Measurements from ENCODE around the gene PERCC1.
"Not testable (repeated sequence)": the region's sequence is repeated elsewhere in the genome, so short reads cannot be mapped to it uniquely, and the experiment has no call there.

Gene PERCC1

DNA sequence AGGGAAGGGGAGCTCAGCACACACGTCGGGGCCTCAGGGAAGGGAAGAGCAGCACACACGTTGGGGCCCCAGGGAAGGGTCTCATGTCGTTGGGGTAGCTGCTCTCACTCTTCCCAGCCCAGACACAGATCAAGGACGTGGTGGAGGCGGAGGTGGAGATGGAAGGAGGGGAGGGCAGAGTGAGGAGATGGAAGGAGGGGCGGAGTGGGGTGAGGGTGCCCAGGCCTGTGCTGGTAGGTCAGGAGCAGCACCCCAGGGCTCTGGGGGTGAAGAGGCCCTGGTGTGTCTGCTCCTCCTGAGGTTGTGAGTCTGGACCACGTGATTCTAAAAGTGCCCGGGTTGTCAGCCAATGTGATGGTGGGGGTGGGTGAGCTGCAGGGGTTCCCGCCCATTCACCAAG lies 29.1 kb downstream of the PERCC1 start:
- DNase-seq, result no peak
- in situ Hi-C loops (cut with MboI; ENCODE audit: low pct_unique_long_range_greater_than_20kb, low sequenced_read_pairs), result no loop called here

DNA sequence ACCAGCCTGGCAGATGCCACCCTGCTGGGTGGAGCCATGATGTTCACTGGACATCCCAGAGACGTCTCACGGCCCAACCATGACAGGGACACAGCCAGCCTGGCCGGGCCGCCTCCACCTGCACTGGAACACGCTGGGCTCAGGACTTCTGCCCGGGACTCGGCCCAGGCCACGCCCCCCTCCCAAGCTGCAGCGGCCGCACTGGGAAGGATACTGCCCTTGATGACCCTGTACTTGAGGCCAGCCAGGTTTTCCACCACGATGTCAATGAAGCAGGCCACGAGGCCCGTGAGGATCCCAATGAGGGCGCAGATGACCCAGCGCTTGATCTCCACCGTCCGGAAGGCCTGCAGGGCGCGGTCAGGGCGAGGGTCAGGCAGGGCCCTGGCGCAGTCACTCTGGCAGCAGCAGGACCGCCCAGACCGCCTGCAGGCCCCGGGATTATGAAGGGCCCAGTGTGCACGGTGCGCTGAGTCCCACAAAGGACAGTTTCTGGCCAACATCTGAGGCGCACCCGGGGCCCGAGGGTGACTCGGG lies 29.8 kb downstream of the PERCC1 start:
- in situ Hi-C loops (cut with MboI; ENCODE audit: low pct_unique_long_range_greater_than_20kb, low sequenced_read_pairs), result no loop called here
- DNase-seq, result no peak

DNA sequence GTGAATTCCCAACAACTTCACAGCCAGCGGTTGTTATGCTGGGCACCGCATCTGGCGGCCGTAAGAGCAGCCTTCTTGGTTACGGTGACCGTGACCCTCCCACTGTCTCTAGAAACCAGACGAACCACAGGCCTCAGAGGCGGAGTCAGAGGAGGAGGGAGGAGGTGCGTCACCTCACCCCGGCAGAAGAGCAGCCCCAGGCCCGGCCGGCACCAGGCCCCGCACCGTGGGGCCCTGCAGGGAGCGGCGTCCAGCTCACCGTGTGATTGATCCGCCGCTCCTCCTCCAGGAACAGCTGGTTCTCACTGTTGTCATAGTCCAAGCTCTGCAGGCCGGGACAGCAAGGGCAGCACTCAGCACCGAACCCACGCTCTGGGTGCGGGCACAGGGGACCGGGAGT lies 30.3 kb downstream of the PERCC1 start:
- in situ Hi-C loops (cut with MboI; ENCODE audit: low pct_unique_long_range_greater_than_20kb, low sequenced_read_pairs), result no loop called here

DNA sequence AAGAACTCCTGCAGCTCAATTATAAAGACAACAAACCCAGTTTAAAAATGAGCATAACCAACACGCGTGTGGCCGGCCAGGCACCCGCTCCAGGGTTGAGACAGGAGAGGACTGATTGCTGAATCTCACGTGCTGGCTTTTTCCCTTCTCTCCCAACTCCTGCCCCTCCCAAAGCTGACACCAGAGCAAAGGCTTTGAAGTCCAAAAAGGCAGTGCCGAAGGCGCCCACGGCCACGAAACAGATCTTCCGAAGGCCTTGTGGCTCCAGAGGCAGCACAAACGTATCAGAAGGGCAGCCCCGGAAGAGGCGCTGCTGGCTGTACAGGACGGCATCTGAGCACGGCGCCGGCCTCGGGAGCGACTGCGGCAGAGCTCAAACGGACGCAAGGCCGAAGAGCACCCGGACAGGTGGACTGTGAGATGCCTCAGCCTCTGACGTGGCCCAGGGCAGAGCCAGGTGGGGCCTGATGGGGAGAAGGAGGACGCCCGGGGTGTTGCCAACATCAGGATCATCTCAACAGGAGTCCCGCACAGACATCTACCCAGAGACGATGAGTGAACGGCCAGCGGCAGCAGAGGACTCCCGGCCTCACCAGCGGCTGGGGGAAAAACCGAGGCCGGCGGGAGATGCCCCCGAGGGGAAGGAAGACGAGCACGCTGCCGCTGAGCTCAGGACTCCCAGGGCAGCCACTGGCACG lies 33.5 kb downstream of the PERCC1 start:
- DNase-seq, result no peak
- in situ Hi-C loops (cut with MboI; ENCODE audit: low pct_unique_long_range_greater_than_20kb, low sequenced_read_pairs), result no loop called here

More for the DNA sequence above, 30.3 kb downstream of the PERCC1 start:
- DNase-seq, result no peak

DNA sequence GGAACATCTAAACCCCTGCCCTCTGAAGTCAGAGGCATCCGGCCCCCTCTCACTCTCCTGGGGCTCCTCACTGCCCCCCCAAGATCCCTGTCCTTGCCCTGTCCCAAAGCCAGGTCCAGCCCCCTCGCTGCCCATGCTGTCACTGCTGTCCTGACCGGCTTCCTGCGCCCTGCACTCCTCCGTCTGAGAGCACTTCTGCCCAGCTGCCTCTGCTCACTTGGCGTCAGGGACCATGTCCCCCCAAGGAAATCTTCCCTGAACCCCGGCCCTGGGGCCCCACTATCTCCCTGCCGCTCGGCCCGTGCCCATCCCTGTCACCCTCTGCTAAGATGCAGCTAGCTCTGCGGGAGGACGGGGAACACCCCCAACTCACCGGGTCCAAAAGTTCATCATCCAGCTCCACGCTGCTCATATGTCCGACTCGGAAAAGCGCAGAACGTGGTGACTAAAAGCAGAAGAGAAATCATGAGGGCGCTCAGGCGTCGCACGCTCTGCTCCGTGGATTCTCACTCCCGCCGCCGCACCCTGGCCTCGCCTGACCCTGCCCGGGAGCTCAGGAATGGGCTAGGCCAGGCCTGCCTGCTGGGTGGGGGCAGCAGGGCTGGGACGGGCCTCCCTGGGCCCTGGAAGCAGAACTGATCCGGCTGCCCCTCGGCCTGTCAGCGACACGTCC lies 34.2 kb downstream of the PERCC1 start:
- in situ Hi-C loops (cut with MboI; ENCODE audit: low pct_unique_long_range_greater_than_20kb, low sequenced_read_pairs), result no loop called here
- no peak for DNase-seq

DNA sequence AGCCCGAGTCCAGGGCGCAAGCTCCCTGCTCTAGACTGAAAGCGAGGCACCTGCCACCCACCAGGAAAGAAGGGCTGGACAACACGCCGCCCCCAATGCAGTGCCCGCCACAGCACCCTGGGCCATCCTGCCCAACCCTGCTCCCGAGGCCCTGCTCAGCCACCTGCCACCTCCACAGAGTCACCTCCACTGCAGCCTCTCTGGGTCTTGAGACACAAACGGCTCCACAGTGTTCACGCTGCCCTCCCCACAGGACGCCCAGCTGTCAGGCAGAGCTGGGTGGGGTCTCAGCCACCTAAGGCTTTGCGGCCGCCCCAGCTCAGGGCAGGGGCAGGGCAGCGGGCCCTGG lies 34.7 kb downstream of the PERCC1 start:
- in situ Hi-C loops (cut with MboI; ENCODE audit: low pct_unique_long_range_greater_than_20kb, low sequenced_read_pairs), result no loop called here
- DNase-seq, result no peak

DNA sequence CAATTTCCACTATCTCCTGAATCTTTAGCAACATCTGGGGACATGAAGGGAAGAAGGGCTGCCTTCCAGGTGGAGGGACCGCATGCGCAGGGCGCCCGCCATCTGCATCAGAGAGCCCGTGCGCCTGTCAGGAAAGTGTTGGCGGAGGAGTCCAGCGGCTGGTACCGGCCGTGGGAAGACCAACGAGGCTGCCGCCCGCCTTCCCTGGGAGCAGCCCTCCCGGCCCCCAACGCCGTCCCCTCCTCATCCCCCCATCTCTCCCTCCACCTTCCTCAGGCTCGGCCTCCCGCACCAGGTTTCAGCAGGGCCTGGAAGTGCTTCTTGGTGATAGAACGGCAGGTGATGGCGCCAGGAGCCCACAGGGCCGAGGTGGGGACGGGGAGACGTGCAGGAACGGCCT lies 35.2 kb downstream of the PERCC1 start:
- in situ Hi-C loops (cut with MboI; ENCODE audit: low pct_unique_long_range_greater_than_20kb, low sequenced_read_pairs), result no loop called here
- DNase-seq, result no peak

DNA sequence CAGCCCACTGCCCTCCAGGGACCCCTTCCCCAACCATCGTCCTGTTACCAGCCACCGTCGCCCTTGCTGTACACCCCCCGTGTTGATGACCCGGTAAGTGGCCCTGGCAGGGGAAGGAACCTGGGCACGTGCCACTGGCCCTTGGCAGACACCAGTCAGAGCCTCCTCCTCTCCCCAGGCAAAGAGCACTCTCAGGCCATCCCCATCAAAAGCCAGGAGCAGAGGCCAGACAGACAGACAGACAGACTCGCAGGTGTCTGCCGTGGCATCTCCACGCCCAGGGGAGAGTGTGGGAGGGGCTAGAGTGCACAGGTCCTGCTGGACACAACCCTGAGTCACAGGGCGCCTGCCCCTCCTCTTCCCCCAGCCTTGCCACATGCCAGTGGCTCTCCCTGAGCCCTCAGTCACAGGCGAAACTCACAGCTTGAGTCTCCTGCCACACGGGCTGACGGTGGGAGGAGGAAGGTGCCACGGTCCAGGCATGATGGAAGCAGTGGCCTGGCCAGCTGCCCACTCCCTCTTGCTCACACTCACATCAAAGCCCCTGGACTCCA lies 36.2 kb downstream of the PERCC1 start:
- no peak for DNase-seq
- in situ Hi-C loops (cut with MboI; ENCODE audit: low pct_unique_long_range_greater_than_20kb, low sequenced_read_pairs), result no loop called here

DNA sequence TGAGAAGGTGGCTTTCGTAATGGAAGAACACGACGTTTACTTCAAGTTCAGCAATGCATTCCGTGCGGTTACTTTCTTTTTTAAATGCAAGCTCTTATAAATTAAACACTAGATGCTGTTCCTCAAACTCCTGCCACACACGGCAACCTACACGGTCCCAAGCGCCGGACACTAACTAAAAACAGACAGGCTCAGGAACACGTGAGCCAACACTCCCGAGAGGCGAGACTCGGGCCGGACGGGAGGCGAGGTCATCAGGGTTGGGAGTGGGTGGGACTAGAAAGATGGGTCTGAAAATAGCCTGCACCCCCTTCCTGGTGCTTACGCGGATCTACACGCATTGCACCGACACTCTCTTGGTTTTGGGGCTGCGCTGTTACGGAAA lies 37.5 kb downstream of the PERCC1 start:
- DNase-seq, result no peak
- in situ Hi-C loops (cut with MboI; ENCODE audit: low pct_unique_long_range_greater_than_20kb, low sequenced_read_pairs), result no loop called here

DNA sequence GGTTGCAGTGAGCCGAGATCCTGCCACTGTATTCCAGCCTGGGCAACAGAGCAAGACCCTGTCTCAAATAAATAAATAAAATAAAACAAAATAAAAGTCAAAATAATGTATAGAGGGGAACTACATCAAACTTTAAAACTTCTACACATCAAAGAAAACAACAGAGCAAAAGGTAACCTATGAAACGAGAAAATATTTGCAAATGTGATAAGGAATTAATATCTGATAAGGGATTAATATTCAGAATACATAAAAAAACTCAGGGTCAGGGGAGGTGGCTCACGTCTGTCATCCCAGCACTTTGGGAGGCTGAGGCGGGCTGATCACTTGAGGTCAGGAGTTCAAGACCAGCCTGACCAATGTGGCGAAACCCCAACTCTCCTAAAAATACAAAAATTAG lies 38.3 kb downstream of the PERCC1 start:
- in situ Hi-C loops (cut with MboI; ENCODE audit: low pct_unique_long_range_greater_than_20kb, low sequenced_read_pairs), result not testable (repeated sequence)

DNA sequence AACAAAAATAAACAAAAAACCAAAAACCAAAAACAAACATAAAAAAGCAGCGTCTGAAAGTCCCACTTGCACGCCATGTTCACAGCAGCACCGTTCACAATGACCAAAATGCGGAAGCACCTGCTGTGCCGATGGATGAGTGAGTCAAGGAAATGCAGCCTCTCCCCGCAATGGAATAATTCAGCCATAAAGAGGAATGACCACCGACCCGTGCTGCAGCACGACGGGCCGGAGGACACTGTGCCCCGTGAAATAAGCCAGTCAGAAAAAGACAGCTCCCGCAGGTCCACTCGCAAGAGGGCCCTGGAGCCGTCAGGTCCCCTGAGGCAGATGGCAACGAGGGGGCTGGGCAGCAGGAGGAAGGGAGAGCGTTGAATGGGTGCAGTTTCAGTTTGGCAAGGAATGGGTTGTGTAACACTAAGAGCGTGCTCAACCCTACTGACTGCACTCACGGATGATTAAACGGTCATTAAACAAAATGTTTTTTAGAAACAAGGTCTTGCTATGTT lies 38.9 kb downstream of the PERCC1 start:
- in situ Hi-C loops (cut with MboI; ENCODE audit: low pct_unique_long_range_greater_than_20kb, low sequenced_read_pairs), result no loop called here
- DNase-seq, result peak; percentile 92

More for the DNA sequence above, 38.3 kb downstream of the PERCC1 start:
- DNase-seq, result not testable (repeated sequence)

DNA sequence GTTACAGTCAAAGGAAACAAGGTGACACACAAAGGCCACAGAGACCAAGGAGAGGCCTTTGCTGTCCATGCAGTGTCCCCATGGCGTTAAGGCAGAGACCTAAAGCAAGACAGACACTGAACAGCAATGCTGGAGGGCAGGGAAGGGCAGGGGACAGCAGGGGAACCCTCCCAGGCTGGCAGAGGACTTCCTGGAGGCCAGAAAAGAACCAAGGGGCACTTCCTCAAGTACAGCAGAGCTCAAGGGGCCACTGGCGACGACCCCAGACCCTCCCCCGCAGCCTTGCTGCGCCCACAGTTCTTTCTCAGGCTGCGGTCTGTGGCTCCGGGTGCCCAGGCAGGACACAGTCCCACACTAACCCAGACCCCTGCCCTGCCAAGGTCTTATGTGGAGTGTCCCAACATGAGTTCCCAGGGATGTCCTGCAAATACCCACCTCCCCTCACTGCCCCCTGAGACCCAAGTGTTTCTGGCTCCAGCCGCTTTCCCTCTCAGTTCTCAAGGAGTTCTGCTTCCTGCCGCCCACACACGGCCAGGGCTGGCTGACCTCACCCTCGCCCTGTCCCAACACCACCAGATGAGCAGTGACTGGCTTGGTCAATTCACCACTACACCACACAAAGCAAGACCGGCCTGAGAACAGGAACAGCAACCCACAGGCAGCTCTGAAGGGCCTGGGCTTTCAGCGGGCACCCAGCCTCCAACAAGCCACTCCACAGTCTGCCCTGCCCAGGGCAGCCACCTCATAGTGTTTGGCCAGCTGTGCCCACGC lies 39.8 kb downstream of the PERCC1 start:
- in situ Hi-C loops (cut with MboI; ENCODE audit: low pct_unique_long_range_greater_than_20kb, low sequenced_read_pairs), result no loop called here
- peak; percentile 70 for DNase-seq

DNA sequence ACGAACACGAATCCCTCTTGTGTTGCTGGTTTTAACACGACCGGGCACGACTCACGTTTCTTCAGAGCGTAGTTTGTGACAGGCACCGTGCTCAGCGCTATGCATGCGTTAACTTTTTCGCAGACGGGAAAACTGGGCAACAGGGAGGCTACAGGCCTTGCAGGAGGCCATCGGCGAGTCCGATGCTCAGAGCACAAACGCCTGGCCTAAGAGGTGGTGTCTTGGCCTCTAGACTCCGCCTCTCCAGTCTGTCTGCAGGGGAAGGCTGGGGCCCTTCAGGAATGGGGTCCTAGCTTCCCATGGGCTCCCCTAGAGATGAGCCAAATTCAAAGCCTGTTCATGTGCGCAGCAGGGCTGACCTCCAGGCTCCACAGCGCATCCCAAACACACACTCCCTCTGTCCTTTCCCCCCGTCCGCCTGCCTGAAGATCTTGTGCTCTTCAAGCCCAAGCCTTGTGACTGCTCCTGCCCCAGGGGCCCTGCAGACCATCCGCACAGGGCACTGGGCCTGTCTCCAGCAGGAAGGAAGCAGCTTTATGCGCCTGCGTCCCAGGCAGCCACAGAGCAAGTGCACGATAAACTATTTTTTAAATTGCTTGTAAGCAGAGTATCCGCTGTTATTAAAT lies 40.8 kb downstream of the PERCC1 start:
- DNase-seq, result peak; percentile 68
- in situ Hi-C loops (cut with MboI; ENCODE audit: low pct_unique_long_range_greater_than_20kb, low sequenced_read_pairs), result no loop called here

DNA sequence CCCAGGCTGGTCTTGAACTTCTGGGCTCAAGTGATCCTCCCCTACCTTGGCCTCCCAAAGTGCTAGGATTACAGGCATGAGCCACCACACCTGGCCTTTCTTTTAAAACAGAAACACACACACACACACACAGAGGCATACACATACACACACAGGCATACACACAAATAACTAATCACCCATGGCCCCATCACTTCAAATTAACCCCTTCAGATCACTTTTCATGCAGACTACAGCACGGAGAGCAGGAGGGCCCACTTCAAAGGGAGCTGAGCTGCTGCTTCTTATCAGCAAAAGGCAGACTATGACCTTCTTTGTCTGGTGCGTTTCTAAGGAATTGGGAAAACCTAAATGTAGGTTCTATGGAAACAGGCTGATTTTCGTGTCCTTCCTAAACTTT lies 42.1 kb downstream of the PERCC1 start:
- in situ Hi-C loops (cut with MboI; ENCODE audit: low pct_unique_long_range_greater_than_20kb, low sequenced_read_pairs), result no loop called here
- DNase-seq, result peak; percentile 34

DNA sequence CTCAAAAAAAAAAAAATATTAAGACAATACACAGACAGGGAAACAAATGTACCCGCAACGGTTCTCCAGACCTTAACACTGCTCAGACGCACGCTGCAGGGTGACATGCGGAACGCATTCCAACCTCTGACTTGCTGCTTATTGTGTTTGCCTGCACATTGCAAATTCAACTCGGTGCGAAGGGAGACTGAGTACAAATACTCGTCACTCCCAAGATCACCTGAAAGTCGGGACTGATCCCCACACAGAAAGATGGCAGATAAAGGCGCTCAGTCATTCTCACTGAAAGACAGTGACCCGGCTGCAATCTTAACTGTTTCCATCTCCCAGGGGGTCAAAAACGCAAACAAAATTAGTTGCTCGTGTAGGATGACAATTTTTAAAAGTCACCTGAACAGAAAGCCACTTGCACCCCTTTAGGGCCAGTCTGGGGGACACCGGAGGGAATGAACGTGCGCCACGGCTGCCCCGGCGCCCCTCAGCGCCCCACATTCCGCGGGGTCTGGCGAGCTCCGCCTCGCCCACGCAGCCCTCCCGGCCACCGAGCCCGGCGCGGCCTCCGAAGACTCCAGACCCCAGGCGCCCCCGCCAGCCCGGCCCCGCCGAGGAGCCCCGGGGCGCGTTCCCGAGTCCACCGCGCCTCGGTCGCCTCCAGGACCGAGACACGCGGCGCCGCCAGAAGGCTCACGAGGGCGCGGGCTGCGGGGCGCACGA lies 43.4 kb downstream of the PERCC1 start:
- in situ Hi-C loops (cut with MboI; ENCODE audit: low pct_unique_long_range_greater_than_20kb, low sequenced_read_pairs), result no loop called here

DNA sequence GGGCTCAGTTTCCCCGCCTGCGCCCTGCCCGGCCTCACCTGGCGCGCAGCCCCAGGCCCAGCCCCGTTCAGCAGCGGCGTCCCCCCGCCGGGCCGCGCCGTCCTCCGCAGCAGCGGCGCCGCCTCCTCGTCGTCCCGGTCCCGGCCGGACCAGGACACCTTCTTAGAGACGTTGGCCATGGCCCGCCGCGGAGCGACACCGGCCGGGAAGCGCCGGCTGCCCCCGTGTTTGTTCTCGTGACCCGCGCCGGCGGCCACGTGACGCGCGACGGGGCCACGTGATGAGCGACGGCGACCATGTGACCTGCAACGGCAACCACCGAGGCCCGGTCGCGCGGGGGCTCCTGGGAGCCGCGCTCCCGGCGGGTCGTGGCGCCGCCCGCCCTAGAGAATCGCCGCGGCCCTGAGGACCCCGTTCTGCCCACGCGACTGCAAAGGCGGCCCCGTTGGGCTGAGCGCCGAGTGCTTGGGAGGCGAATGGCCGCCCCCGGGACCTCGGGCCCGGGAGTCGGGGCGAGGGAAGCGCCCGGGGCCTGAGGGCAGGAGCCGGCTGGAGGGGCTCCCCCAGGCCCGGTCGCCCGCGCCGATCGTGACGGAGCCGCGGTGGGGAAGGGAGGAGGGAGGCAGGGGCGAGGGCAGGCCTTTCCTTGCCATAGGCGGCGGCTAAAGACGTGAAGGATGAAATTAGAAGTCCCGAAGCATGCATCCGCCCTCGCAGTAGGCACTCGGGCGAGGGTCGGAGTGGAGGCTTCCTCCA lies 44.1 kb downstream of the PERCC1 start, which contains the start of gene CLCN7:
Gene CLCN7 (minus strand): TSS at position 233 of the 756 bp plus-strand sequence. CDS start 54 bp downstream, at position 179.
- in situ Hi-C loops (cut with MboI; ENCODE audit: low pct_unique_long_range_greater_than_20kb, low sequenced_read_pairs), result no loop called here
- peak; percentile 81 for DNase-seq

More for the DNA sequence above, 43.4 kb downstream of the PERCC1 start:
- peak; percentile 32 for DNase-seq

DNA sequence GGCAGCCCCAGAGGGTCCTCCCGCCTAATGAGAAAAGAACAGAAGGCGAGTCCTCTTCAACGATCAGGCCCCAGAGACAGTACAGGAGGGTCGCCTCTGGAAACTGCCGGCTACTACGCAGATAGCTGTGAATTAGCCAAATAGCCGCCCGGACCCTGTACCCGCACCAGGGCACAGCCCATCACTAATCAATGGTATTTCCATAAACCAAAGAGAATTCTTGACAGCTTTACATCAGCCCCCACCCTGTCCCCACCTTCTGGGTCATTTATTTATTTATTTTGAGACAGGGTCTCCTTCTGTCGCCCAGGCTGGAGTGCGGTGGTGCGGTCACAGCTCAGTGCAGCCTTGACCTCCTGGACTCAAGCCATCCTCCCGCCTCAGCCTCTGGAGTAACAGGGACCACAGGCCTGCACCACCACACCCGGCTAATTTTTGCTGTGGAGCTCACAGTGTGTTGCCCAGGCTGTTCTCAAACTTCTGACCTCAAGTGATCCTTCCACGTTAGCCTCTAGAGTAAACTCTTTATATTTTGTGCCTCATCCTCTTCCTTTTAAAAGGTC lies 44.8 kb downstream of the PERCC1 start:
- DNase-seq, result no peak
- in situ Hi-C loops (cut with MboI; ENCODE audit: low pct_unique_long_range_greater_than_20kb, low sequenced_read_pairs), result no loop called here
